ENCODE measurements around the gene NTRK1. TPM values are rescaled to one million over a fixed set of nuclear protein-coding genes. Genes with fewer than 3 reads are reported as not detected.

NTRK1 gene
- total and polyA plus RNA-seq, 2 donors (not counting 1 experiment from before 2014, with no cell fraction given) = not detected

GRCh38 chr1:156821801-156822200 lies 38.9 kb upstream of the NTRK1 start:
- Mint-ChIP-seq H3K4me1 (peaks cover 4% of the 10 kb centered on the region), H3K9me3 (ENCODE audit: insufficient read depth) (no peaks in the 10 kb centered on the region), H3K27ac (no peak overlapping the region), H3K27me3 (peaks cover 37% of the 10 kb centered on the region), H3K4me3 (no peak overlapping the region)
- Histone ChIP-seq H3K9ac (ENCODE audit: low read length) (no peak overlapping the region), H3K4me2 (replicated peaks; ENCODE audit: low read depth, low read length, poor library complexity, severe bottlenecking) (no peak overlapping the region), H3K79me2 (ENCODE audit: control insufficient read depth, insufficient read depth, low read length) (no peaks in the 10 kb centered on the region), H3K27me3 (replicated peaks in 1 of 4; ENCODE audit: control extremely low read depth in 1 of 4, control insufficient read depth in 3 of 4, insufficient read depth in 4 of 4, low read length in 3 of 4) (peaks cover 0 to 14% (median 4%) of the 10 kb centered on the region in 4 experiments), H2AFZ (ENCODE audit: insufficient read depth, low read depth, low read length, poor library complexity, severe bottlenecking) (no peak overlapping the region), H3K9me3 (ENCODE audit: control extremely low read depth in 1 of 3, control insufficient read depth in 2 of 3, insufficient read depth in 1 of 3, low read length in 2 of 3) (no peaks in the 10 kb centered on the region), H3K4me3 (ENCODE audit: control extremely low read depth in 1 of 5, extremely low read depth in 1 of 5, insufficient read depth in 1 of 5, low read depth in 2 of 5, low read length in 4 of 5) (no peak overlapping the region), H3K27ac (ENCODE audit: low read length in 2 of 2) (no peak overlapping the region), H3K36me3 (replicated peaks in 1 of 2; ENCODE audit: control extremely low read depth in 1 of 2, control insufficient read depth in 1 of 2, extremely low read depth in 1 of 2, insufficient read depth in 2 of 2, low read length in 1 of 2) (no peaks in the 10 kb centered on the region), H3K4me1 (ENCODE audit: control insufficient read depth in 2 of 2, insufficient read depth in 2 of 2, low read length in 2 of 2) (peaks cover 4 to 6% of the 10 kb centered on the region in 2 donors), H4K20me1 (ENCODE audit: control insufficient read depth, insufficient read depth, low read length, poor library complexity, severe bottlenecking) (no peaks in the 10 kb centered on the region)
- ATAC-seq (ENCODE audit: low read depth) (no peak), DNase-seq (no peak)
- 82% methylated on average over 3 of the region's 4 CpGs for WGBS (ENCODE audit: insufficient coverage)
- TF ChIP-seq CTCF (IDR thresholded peaks at IDR 0.05) (no peak), EZH2 (IDR thresholded peaks at IDR 0.05; ENCODE audit: borderline replicate concordance, insufficient read depth, low read depth, low read length, poor library complexity, severe bottlenecking) (no peak)
- intact Hi-C loops (cut with micrococcal nuclease) = no loop called here
- CTCF ChIA-PET = interaction anchor here (0.7 to 1.3 kb wide), 3 partner anchors 33 to 132 kb away, joined by 3 to 4 read pairs (median 3); partner anchors contain the start of gene PRCC
- POLR2A ChIA-PET = no interaction called here

- no peak overlapping the region for H3K4me3 Mint-ChIP-seq
- H3K9me3 ChIP-seq (ENCODE audit: control extremely low read depth in 1 of 3, control insufficient read depth in 2 of 3, insufficient read depth in 1 of 3, low read length in 2 of 3) = no peaks in the 10 kb centered on the region
- ChIA-PET CTCF (interaction anchor here (0.7 to 1.3 kb wide), 2 partner anchors 32 to 133 kb away, joined by 3 to 4 read pairs; no protein-coding TSS in a partner anchor), POLR2A (no interaction called here)
- H2AFZ ChIP-seq (ENCODE audit: insufficient read depth, low read depth, low read length, poor library complexity, severe bottlenecking) = no peak overlapping the region
- H3K27ac ChIP-seq (ENCODE audit: low read length in 2 of 2) = no peak overlapping the region
- DNase-seq (no peak), ATAC-seq (ENCODE audit: low read depth) (no peak)
- no peak overlapping the region for H3K4me2 ChIP-seq (replicated peaks; ENCODE audit: low read depth, low read length, poor library complexity, severe bottlenecking)
- H3K4me1 Mint-ChIP-seq = no peaks in the 10 kb centered on the region
- no peak overlapping the region for H3K4me3 ChIP-seq (ENCODE audit: control extremely low read depth in 1 of 5, extremely low read depth in 1 of 5, insufficient read depth in 1 of 5, low read depth in 2 of 5, low read length in 4 of 5)
- peaks cover 38% of the 10 kb centered on the region for H3K27me3 Mint-ChIP-seq
- no peaks in the 10 kb centered on the region for H3K79me2 ChIP-seq (ENCODE audit: control insufficient read depth, insufficient read depth, low read length)
- no peaks in the 10 kb centered on the region for H3K9me3 Mint-ChIP-seq (ENCODE audit: insufficient read depth)
- no CpG with 5 or more reads among the region's 1 CpG for WGBS (ENCODE audit: insufficient coverage)
- TF ChIP-seq EZH2 (IDR thresholded peaks at IDR 0.05; ENCODE audit: borderline replicate concordance, insufficient read depth, low read depth, low read length, poor library complexity, severe bottlenecking) = no peak
- TF ChIP-seq CTCF (IDR thresholded peaks at IDR 0.05) = no peak
- H3K9ac ChIP-seq (ENCODE audit: low read length) = no peak overlapping the region
- H3K27me3 ChIP-seq (replicated peaks in 1 of 4; ENCODE audit: control extremely low read depth in 1 of 4, control insufficient read depth in 3 of 4, insufficient read depth in 4 of 4, low read length in 3 of 4) = peaks cover 0 to 14% (median 4%) of the 10 kb centered on the region in 4 experiments
- H3K4me1 ChIP-seq (ENCODE audit: control insufficient read depth in 2 of 2, insufficient read depth in 2 of 2, low read length in 2 of 2) = no peaks in the 10 kb centered on the region
- H3K27ac Mint-ChIP-seq = no peak overlapping the region
- no peaks in the 10 kb centered on the region for H3K36me3 ChIP-seq (replicated peaks in 1 of 2; ENCODE audit: control extremely low read depth in 1 of 2, control insufficient read depth in 1 of 2, extremely low read depth in 1 of 2, insufficient read depth in 2 of 2, low read length in 1 of 2)
- intact Hi-C loops (cut with micrococcal nuclease) = no loop called here
- H4K20me1 ChIP-seq (ENCODE audit: control insufficient read depth, insufficient read depth, low read length, poor library complexity, severe bottlenecking) = no peaks in the 10 kb centered on the region
Measured at GRCh38 chr1:156822680-156823079, 38.0 kb upstream of the NTRK1 start.

Measured in B cell (primary cell).